NCI-H1092 (cell line): Measurements from ENCODE around the gene TXNDC5.
"Not testable (repeated sequence)": the region's sequence is repeated elsewhere in the genome, so short reads cannot be mapped to it uniquely, and the experiment has no call there.

Experiments used
- DNase-seq: peaks from one replicate; lab custom pipeline; 2025; lab: John Stamatoyannopoulos, UW

The TXNDC5 gene

GRCh38 chr6:7914311-7914710 lies 3.7 kb upstream of the TXNDC5 start:
- no peak for DNase-seq

DNA sequence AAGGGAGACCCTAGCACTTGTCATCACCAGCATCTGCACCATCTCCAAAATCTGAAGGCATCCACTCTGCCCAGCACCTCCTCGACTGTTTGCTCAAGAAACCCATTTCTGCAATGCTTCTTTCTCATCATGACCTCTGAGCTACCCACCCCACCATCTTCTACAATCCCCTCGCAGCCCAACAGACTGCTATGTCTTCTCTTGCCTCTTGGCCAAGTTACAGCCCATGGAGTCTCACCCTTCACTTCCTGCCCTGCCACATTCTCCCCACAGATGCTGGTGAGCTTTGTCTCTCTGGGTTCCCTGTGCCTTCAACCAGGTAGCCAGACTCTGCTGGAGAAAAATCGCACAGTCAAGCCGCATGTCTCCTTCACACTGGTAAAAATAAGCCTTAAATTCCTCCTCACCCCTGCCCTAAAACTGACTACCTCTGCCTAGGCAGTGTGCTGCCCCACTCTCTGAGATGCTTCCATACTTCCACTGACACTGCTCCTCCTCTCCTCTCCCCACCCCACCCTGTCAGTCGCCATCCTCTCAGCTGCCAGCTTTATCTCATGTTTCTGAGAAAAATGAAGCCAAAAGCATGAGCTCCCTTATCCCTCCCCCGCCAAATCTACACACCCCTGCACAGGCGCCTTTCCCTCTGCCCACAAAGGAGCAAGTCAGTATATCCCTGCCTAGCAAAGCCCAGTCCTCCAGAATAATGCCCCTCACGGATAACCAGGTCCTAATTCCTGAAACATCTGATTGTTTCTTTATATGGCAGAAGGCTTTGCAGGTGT lies 2.3 kb upstream of the TXNDC5 start:
- DNase-seq, result no peak

- DNase-seq, result no peak
Observed at GRCh38 chr6:7912024-7912423, 1.4 kb upstream of the TXNDC5 start.

DNA sequence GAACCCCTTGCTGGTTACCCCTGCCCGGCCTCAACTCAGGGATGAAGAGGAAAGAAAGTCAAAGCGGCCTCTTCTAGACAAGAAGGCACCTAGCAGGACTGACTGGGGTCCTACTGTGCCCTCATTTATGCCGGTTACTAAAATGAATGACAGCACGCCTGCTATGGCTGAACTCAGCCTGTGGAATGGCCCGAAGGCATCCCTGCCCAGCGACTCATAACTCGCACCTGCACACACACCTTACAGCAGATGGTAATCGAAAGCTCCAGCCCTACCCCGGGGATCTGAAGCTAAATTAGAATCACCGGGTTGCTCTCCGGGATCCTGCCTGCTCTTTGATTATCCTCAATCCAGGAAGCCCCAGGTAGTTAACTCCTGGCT lies 747 bp upstream of the TXNDC5 start:
- DNase-seq, result no peak

DNA sequence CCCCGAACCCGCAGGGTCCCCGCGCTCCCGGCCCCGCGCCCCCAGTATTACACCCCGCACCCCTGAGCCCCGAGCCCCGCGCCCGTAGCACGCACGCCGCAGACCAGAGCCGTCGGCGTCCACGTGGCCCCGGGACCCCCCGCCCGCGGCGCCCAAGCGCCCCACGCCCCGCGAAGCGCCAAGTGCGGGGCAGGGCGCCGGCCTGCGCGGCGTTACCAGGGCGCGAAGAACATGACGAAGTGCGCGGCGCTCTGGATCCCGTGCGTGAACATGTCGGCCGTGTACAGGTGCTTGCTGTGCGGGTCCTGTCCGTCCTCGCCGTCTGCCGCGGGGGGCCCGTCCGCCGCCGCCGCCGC lies 312 bp downstream of the TXNDC5 start:
- DNase-seq, result no peak

- DNase-seq, result no peak
Observed at GRCh38 chr6:7909323-7910276, 988 bp downstream of the TXNDC5 start.

DNA sequence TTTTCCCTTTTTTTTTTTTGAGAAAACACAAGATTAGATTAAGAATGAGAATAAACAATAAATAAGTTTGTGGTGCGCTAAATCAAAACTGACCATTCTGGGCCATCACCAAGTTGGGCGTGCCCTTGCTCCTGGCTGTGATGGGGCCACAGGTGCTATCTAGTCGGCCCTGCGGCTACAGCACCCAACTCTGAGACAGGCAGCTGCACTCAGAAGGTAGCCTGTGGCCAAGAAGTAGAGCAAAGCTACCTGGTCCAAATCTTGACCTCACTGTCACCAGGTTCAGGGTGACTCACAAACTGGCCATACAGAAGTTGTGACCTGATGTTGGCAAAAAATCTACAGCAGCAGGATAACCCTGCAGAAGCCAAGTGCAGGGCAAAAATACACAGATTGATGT lies 3.4 kb downstream of the TXNDC5 start:
- no peak for DNase-seq

- no peak for DNase-seq
Observed at GRCh38 chr6:7906741-7907140, 3.8 kb downstream of the TXNDC5 start.

DNA sequence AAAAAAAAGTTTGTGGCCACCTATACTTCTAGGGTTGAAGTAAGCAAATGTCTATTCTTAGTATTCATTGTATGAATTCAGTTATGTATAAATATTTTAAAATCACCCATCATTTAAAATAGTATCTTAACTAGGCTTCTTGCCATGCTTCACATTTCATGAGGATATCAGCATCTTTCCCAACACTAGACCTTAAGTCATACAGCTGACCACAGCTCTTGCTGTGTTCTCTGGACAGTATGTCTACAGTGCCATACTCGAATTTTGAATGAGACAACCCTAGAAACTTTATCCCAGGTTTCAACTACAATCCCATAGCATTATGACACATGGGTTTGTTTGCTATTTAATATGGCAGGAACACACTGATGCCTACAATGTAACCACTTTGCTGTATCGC lies 5.2 kb downstream of the TXNDC5 start:
- DNase-seq, result no peak

DNA sequence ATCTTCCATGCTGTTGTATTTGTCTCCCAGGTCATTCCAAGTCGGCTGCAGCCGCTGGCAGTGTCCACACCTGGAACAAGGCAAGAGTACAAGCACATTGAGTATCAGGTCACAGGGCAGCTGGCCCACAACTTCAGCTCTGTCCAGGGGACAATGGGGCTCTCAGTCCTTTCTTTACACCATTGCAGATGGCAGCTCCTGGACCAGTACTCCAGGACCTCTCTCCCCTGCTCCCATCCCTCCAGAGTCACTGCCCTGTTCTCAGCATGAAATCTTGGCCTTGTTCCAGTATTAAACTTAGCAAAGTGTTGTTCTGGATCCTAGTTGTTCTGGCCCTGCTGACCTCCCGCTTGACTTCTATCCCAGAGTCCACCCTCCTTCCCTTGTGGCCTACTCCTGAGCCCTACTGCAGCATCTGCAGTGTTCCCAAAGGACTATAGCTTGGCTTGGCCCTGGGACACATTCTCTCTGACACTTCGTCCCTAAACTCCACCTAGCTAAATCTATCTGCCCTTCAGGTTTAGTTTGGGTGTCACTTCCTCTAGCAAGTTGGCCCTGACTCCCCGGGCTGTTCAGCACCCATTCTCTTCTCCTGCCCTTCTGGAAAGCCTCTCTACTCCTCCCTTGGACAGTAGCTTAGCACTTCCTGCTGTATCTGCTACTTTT lies 5.8 kb downstream of the TXNDC5 start:
- no peak for DNase-seq

GRCh38 chr6:7903673-7904072 lies 6.9 kb downstream of the TXNDC5 start:
- DNase-seq, result no peak

DNA sequence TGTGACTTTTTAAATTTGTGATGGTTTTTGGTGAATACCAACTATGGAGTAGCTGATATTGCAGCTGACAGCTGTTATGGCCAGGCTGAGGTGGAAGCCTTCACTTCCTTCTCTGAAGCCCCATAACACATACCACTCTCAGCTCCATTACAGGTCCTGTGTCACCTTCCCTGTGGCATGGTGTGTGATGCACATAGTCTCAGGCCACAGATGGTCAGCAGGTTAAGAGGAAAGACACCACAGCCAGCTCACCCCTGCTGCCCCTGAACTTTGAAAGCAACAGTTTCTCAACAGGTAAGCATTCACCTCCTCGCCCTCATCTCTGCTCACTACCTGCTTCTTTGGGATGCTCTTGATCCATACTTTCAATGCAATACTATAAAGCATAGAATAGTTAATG lies 7.7 kb downstream of the TXNDC5 start:
- DNase-seq, result no peak

- DNase-seq, result no peak
Observed at GRCh38 chr6:7902221-7902620, 8.4 kb downstream of the TXNDC5 start.

DNA sequence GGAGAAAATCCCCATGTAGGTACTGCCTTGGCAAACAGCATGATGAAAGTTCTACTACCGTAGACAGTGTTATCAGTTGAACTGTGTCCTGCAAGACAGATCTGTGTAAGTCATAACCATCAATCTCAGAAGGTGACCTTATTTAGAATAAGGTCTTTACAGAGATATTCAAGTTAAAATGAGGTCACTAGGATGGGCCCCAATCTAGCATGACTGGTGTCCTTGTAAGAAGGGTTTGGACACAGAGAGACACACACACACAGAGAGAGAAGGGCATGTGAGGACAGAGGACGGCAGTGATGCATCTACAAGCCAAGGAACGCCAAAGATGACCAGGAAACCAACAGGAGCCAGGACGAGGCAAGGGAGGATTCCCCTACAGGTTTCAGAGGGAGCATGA lies 8.8 kb downstream of the TXNDC5 start:
- no peak for DNase-seq

DNA sequence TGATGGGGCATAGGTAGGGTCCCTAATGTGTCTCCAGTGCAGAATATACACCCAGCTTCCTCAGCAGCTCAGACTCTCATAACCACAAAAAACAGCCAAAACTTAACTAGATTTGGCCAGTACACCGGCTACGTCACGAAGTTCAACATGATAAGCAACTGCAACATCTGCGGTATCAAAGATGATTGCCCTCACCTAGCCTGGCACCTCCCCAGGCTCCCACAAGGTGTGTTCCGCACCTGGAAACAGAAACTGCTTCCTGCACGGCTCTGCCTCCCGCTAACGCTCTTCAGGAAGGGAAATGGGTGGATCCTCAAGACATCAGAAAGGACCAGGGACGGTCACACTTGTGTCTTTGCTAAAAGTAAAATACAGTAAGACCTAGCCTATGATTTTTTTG lies 9.5 kb downstream of the TXNDC5 start:
- DNase-seq, result no peak

DNA sequence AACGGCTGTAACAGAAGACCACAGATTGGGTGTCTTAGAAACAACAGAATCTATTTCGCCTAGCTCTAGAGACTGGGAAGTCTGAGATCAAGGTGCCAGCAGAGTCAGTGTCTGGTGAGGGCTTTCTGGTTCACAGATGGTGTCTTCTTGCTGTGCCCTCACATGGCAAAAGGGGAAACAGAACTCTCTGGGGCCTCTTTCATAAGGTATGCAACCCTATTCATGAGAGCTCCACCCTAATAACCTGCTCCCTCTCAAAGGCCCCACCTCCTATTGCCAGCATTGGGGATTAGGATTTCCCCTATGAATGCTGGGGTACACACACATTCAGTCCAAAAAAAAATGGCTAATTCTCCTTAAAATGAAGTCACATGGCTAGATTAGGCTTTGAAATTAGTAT lies 10.0 kb downstream of the TXNDC5 start:
- DNase-seq, result no peak

DNA sequence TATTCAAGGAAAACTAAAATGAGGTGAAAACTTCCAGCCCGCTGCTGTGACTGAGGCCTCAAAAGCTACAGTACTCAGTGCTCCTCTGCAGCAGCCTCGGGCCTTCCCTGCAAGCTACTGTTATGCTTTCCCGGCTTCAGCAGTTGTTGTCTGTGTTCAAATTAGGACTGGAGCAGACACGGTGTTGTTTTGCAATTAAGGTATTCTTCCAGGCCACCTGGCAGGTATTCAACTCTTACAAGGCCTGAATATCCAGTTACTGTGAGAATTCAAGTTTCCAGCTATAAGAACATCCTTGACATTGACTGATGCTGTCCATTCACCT lies 10.7 kb downstream of the TXNDC5 start:
- DNase-seq, result no peak

DNA sequence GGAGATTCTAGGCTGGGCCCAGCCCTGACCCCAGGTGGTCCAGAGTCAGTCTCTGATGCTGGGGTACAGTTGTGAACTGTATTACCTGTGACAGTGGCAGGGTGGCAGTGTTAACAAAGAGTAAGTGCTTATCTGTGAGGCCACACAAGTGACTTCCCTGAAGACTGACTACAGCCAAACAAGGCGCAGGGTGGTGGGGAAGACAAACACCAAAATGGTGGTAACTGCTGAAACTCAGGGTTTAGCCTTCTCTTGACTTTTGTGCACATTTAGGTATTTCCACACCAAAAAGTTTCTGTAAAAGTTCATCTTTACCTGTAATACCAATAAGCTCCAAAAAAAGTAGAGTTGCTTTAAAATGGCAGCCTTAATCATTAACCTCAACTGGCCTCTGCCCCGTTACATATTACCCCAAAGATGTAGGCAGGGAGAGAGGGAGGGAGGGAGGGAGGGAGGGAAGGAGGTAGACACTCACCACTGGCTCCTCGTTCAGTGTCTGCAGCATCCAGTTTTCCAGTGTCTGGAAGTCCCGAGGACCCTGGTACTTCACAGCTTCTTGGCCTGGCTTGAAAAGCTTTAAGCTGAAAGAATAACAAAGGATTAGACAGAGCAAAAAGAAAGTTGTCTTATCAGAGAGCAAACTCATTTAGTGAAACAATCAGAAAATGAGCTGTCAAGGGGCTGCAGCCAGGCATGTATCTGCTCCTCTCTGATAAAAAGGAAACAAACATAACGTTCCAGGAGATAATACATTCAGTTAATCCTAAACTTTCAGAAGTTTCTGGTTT lies 11.3 kb downstream of the TXNDC5 start:
- DNase-seq, result no peak

- not testable (repeated sequence) for DNase-seq
Observed at GRCh38 chr6:7898193-7898586, 12.4 kb downstream of the TXNDC5 start.

DNA sequence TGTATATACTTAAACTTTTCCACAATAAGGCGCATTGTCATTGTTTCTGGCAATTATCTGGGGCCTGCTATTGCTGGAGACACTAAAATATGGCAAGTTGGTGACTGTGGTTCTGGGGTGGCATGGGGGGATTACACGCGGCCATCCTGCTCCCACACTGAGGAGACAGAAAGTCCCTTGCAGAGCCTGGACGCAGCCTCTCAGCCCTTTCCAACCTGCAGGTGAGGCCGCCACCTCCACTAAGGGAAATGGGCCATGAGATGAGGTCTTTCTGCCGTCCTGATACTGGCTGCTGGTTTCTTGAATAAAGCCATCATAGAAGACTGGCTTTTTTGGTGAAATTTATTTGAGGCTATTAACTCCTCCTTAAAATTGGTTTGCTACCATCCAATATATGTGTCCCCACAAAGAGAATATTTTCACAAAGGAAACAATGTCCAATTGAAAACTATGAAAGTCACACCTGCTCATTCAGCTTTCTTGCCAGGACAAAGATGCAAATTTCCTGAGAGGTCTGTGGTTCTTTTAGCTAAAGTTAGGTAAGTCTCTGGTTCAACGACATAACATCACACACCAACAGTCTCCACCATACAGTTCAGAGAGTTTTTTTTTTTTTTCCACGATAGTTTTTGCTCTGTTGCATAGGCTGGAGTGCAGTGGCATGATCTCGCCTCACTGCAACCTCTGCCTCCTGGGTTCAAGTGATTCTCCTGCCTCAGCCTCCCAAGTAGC lies 13.0 kb downstream of the TXNDC5 start:
- no peak for DNase-seq

GRCh38 chr6:7896465-7896987 lies 14.1 kb downstream of the TXNDC5 start:
- DNase-seq, result no peak
